HG03342 (cell line): ENCODE results near the gene SMIM21.

ENCODE experiments used
- ATAC-seq: cut with Tn5 transposase; IDR thresholded peaks from one replicate; pipeline ENCODE4 v1.9.1; 2021; ENCODE audit warnings: mild to moderate bottlenecking, moderate library complexity; ENCODE audit not compliant: unreplicated experiment

SMIM21 gene

GRCh38 chr18:75427603-75428002, at the start of gene SMIM21:
Gene SMIM21, minus strand, starts transcription at chr18:75427703. Its CDS starts 140 bp downstream, at chr18:75427563.
- no peak for ATAC-seq

- ATAC-seq: no peak
These were observed 47.7 kb upstream of the SMIM21 start for GRCh38 chr18:75475228-75475627.

- ATAC-seq: no peak
These were observed 46.8 kb upstream of the SMIM21 start for GRCh38 chr18:75474332-75474731.

GRCh38 chr18:75473316-75473715, 45.8 kb upstream of the SMIM21 start:
- ATAC-seq: no peak

- no peak for ATAC-seq
These were observed 45.4 kb upstream of the SMIM21 start for GRCh38 chr18:75472906-75473305.

GRCh38 chr18:75472396-75472795, 44.9 kb upstream of the SMIM21 start:
- ATAC-seq: no peak

- no peak for ATAC-seq
These were observed 44.3 kb upstream of the SMIM21 start for GRCh38 chr18:75471850-75472249.

- no peak for ATAC-seq
These were observed 40.3 kb upstream of the SMIM21 start for GRCh38 chr18:75467851-75468250.

- no peak for ATAC-seq
These were observed 39.8 kb upstream of the SMIM21 start for GRCh38 chr18:75467281-75467795.

GRCh38 chr18:75464356-75464755, 36.9 kb upstream of the SMIM21 start:
- ATAC-seq: no peak

- ATAC-seq: no peak
These were observed 34.8 kb upstream of the SMIM21 start for GRCh38 chr18:75462178-75462832.

- no peak for ATAC-seq
These were observed 28.7 kb upstream of the SMIM21 start for GRCh38 chr18:75456199-75456631.

- no peak for ATAC-seq
These were observed 28.0 kb upstream of the SMIM21 start for GRCh38 chr18:75455249-75456198.

GRCh38 chr18:75454022-75454795, 26.7 kb upstream of the SMIM21 start:
- no peak for ATAC-seq

GRCh38 chr18:75450906-75451305, 23.4 kb upstream of the SMIM21 start:
- ATAC-seq: no peak

- no peak for ATAC-seq
These were observed 14.4 kb upstream of the SMIM21 start for GRCh38 chr18:75441896-75442295.

- no peak for ATAC-seq
These were observed 11.8 kb upstream of the SMIM21 start for GRCh38 chr18:75439348-75439747.

GRCh38 chr18:75438891-75439290, 11.4 kb upstream of the SMIM21 start:
- ATAC-seq: no peak

GRCh38 chr18:75437979-75438378, 10.5 kb upstream of the SMIM21 start:
- no peak for ATAC-seq

- ATAC-seq: no peak
These were observed 5.6 kb upstream of the SMIM21 start for GRCh38 chr18:75433098-75433497.

- no peak for ATAC-seq
These were observed 2.5 kb upstream of the SMIM21 start for GRCh38 chr18:75429975-75430374.
